Measurements from ENCODE around the gene ABCC6. TPM values are rescaled to one million over a fixed set of nuclear protein-coding genes. Genes with fewer than 3 reads are reported as not detected.

Gene ABCC6
- total RNA-seq, 1 donor from 2014 or later, result 5.9 TPM

DNA sequence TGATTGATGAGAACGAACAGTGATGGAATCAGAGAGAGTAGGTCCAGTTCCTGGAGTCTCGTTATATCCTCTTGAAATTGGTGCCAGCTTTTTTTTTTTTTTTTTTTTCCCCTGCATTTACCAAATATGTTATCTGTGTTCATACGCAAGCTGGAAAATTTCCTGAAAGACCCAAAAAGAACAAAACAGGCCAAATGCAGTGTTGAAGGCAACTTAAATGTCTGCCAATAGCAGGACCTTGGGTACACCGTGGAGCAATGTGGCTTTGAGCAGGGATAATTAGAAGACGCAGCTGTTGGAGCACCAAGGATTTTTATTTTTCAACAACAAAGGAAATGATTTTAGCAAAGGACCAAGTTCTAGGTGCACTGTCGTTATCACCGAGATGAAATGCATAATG lies 105.0 kb downstream of the ABCC6 start:
- no peak overlapping the region for H3K27ac Mint-ChIP-seq
- H3K36me3 Mint-ChIP-seq, result peaks cover 45% of the 10 kb centered on the region
- no peaks in the 10 kb centered on the region for H3K27me3 Mint-ChIP-seq
- TF ChIP-seq, protein P1, sequence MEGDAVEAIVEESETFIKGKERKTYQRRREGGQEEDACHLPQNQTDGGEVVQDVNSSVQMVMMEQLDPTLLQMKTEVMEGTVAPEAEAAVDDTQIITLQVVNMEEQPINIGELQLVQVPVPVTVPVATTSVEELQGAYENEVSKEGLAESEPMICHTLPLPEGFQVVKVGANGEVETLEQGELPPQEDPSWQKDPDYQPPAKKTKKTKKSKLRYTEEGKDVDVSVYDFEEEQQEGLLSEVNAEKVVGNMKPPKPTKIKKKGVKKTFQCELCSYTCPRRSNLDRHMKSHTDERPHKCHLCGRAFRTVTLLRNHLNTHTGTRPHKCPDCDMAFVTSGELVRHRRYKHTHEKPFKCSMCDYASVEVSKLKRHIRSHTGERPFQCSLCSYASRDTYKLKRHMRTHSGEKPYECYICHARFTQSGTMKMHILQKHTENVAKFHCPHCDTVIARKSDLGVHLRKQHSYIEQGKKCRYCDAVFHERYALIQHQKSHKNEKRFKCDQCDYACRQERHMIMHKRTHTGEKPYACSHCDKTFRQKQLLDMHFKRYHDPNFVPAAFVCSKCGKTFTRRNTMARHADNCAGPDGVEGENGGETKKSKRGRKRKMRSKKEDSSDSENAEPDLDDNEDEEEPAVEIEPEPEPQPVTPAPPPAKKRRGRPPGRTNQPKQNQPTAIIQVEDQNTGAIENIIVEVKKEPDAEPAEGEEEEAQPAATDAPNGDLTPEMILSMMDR (conservative IDR thresholded peaks at IDR 0.05), result no peak
- H3K4me3 Mint-ChIP-seq, result no peak overlapping the region
- no peak for DNase-seq (ENCODE audit: extremely low spot score, unreplicated experiment)
- no peaks in the 10 kb centered on the region for H3K9me3 Mint-ChIP-seq
- H3K4me1 Mint-ChIP-seq (ENCODE audit: unreplicated experiment), result no peaks in the 10 kb centered on the region

DNA sequence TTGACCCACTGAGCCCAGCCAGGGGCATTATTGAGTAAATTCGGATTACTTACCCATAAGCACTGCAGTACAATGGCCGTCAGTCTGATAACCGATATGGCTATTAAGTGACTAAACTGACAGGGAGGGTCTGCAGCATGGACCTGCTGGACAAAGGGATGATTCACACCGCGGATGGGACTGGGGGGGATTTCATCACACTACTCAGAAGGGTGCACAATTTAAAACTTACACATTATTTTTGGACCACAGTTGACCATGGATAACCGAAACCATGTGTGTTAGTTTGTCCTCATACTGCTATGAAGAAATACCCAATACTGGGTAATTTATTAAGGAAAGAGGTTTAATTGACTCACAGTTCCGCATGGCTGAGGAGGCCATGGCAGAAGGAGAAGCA lies 106.5 kb downstream of the ABCC6 start:
- Mint-ChIP-seq H3K27me3 (no peaks in the 10 kb centered on the region), H3K9me3 (no peaks in the 10 kb centered on the region), H3K36me3 (peaks cover 39% of the 10 kb centered on the region), H3K4me3 (no peak overlapping the region), H3K4me1 (ENCODE audit: unreplicated experiment) (no peaks in the 10 kb centered on the region), H3K27ac (no peak overlapping the region)
- no peak for DNase-seq (ENCODE audit: extremely low spot score, unreplicated experiment)
- TF ChIP-seq, protein P1 (conservative IDR thresholded peaks at IDR 0.05), result no peak

DNA sequence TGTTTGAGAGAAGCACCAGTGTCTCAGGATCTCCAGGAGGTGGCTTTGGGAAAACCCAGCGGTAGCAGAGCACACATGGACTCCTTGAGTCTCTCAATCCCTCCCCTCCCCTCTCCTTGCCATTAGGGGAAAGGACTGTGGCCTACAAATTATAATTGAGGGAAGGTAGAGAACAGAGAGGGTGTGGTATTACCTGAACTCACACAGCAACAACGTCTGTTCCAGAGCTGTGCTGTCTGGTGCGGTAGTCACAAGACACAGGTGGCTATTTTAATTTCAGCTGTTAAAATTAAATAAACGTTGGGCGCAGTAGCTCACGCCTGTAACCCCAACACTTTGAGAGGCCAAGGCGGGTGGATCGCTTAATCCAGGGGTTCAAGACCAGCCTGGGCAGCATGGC lies 110.2 kb downstream of the ABCC6 start:
- Mint-ChIP-seq H3K27me3 (no peaks in the 10 kb centered on the region), H3K4me1 (ENCODE audit: unreplicated experiment) (no peaks in the 10 kb centered on the region), H3K27ac (no peak overlapping the region), H3K9me3 (no peaks in the 10 kb centered on the region), H3K4me3 (no peak overlapping the region), H3K36me3 (peaks cover 30% of the 10 kb centered on the region)
- TF ChIP-seq, protein P1 (conservative IDR thresholded peaks at IDR 0.05), result no peak
- DNase-seq (ENCODE audit: extremely low spot score, unreplicated experiment), result no peak

DNA sequence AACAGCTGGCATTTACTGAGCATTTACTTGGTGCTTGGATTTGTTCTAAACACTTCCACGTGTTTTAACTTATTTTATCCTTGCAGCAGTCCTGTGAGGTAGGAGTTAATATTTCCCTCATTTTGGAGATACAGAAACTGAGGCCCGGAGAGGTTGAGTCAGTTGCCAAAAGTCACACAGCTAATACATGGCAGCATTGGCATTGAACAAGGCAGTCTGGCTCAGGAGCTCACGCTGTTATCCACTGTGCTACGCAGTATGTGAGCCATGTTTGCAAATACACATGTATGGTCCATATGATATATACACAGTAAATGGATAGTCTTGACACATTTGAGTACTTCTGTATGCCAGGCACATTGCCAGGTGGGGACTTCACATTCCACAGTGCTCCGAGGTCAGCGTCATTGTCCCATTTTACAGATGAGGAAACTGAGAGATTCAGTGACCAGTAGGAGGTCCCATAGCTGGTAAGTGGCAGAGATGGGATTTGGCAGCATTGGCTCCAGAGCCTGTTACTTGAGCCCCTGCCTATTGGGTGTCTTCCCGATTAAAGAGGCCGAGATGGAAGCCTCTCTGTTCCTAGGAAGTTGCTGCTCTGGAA lies 110.7 kb downstream of the ABCC6 start:
- no peak overlapping the region for H3K4me3 Mint-ChIP-seq
- H3K27me3 Mint-ChIP-seq, result no peaks in the 10 kb centered on the region
- H3K9me3 Mint-ChIP-seq, result no peaks in the 10 kb centered on the region
- no peak overlapping the region for H3K27ac Mint-ChIP-seq
- TF ChIP-seq, protein P1 (conservative IDR thresholded peaks at IDR 0.05), result no peak
- H3K4me1 Mint-ChIP-seq (ENCODE audit: unreplicated experiment), result no peaks in the 10 kb centered on the region
- H3K36me3 Mint-ChIP-seq, result peaks cover 25% of the 10 kb centered on the region
- DNase-seq (ENCODE audit: extremely low spot score, unreplicated experiment), result no peak

DNA sequence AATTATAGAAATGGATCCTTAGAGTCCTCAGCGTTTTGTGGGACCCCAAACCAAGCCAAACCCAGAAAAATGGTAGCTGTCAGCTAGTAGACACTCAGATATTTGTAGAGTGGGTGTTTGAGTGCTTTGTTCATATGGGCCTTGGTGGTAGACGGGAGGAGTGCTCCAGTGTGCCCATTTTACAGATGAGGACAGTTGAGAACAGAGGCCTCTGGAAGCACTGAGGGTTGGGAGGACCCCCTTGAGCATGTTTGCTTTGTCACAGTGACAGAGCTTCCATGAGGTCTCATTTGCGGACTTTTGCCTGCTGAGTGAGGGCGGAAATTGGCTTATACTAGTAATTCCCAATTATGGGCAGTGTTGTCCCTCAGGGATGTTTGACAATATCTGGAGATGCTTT lies 111.7 kb downstream of the ABCC6 start:
- H3K4me3 Mint-ChIP-seq, result no peak overlapping the region
- peaks cover 17% of the 10 kb centered on the region for H3K36me3 Mint-ChIP-seq
- TF ChIP-seq, protein P1 (conservative IDR thresholded peaks at IDR 0.05), result no peak
- no peaks in the 10 kb centered on the region for H3K9me3 Mint-ChIP-seq
- no peaks in the 10 kb centered on the region for H3K4me1 Mint-ChIP-seq (ENCODE audit: unreplicated experiment)
- no peak for DNase-seq (ENCODE audit: extremely low spot score, unreplicated experiment)
- no peak overlapping the region for H3K27ac Mint-ChIP-seq
- no peaks in the 10 kb centered on the region for H3K27me3 Mint-ChIP-seq

DNA sequence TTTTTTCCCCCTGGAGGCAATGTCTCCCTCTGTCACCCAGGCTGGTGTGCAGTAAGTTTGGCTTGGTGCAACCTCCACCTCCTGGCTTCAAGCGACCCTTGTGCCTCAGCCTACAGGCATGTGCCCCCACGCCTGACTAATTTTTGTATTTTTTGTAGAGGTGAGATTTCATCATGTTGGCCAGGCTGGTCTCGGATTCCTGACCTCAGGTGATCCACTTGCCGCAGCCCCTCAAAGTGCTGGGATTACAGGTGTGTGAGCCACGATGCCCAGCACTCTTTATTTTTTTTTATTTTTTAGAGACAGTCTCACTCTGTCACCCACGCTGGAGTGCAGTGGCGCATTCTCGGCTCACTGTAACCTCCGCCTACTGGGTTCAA lies 113.2 kb downstream of the ABCC6 start:
- peaks cover 21% of the 10 kb centered on the region for H3K36me3 Mint-ChIP-seq
- H3K9me3 Mint-ChIP-seq, result no peaks in the 10 kb centered on the region
- TF ChIP-seq, protein P1 (conservative IDR thresholded peaks at IDR 0.05), result no peak
- H3K4me3 Mint-ChIP-seq, result no peak overlapping the region
- no peaks in the 10 kb centered on the region for H3K27me3 Mint-ChIP-seq
- H3K4me1 Mint-ChIP-seq (ENCODE audit: unreplicated experiment), result no peaks in the 10 kb centered on the region
- H3K27ac Mint-ChIP-seq, result no peak overlapping the region
- DNase-seq (ENCODE audit: extremely low spot score, unreplicated experiment), result no peak

Measured in type B pancreatic cell (in vitro differentiated cells).